ENCODE measurements around the gene CNNM2.

DNA sequence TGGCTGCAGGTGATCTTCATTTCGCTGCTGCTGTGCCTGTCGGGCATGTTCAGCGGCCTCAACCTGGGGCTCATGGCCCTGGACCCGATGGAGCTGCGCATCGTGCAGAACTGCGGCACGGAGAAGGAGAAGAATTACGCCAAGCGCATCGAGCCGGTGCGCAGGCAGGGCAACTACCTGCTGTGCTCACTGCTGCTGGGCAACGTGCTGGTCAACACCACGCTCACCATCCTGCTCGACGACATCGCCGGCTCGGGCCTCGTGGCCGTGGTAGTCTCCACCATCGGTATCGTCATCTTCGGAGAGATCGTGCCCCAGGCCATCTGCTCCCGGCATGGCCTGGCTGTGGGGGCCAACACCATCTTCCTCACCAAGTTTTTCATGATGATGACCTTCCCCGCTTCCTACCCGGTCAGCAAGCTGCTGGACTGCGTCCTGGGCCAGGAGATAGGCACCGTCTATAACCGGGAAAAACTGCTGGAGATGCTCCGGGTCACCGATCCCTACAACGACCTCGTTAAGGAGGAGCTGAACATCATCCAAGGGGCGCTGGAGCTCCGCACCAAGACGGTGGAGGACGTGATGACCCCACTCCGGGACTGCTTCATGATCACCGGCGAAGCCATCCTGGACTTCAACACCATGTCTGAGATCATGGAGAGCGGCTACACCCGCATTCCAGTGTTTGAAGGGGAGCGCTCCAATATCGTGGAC, 1.3 kb downstream of the CNNM2 start:
- TF ChIP-seq, protein P1, sequence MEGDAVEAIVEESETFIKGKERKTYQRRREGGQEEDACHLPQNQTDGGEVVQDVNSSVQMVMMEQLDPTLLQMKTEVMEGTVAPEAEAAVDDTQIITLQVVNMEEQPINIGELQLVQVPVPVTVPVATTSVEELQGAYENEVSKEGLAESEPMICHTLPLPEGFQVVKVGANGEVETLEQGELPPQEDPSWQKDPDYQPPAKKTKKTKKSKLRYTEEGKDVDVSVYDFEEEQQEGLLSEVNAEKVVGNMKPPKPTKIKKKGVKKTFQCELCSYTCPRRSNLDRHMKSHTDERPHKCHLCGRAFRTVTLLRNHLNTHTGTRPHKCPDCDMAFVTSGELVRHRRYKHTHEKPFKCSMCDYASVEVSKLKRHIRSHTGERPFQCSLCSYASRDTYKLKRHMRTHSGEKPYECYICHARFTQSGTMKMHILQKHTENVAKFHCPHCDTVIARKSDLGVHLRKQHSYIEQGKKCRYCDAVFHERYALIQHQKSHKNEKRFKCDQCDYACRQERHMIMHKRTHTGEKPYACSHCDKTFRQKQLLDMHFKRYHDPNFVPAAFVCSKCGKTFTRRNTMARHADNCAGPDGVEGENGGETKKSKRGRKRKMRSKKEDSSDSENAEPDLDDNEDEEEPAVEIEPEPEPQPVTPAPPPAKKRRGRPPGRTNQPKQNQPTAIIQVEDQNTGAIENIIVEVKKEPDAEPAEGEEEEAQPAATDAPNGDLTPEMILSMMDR (conservative IDR thresholded peaks at IDR 0.05 in 1 of 2, IDR thresholded peaks at IDR 0.05 in 1 of 2; ENCODE audit: extremely low read depth in 1 of 2, insufficient read depth in 1 of 2, low read depth in 1 of 2, low read length in 2 of 2), result no peak
- TF ChIP-seq EZH2 (IDR thresholded peaks at IDR 0.05; ENCODE audit: borderline replicate concordance, low read length), result no peak
